Neural progenitor cell (in vitro differentiated cells): Measurements from ENCODE around the gene AFF3.

Source experiments
- CTCF ChIP-seq: fragments of 200-600 bp; sonication (generic); IDR thresholded peaks from 2 replicates; pipeline ENCODE4 v1.5.1; 2017; ENCODE audit warnings: antibody characterized with exemption, mild to moderate bottlenecking
- EZH2 ChIP-seq: fragments of 200-600 bp; sonication (generic); IDR thresholded peaks from 2 replicates; pipeline ENCODE4 v1.6.1; 2017; ENCODE audit warnings: antibody characterized with exemption, mild to moderate bottlenecking, moderate library complexity
- EZH2phosphoT487 ChIP-seq: fragments of 200-600 bp; sonication (generic); IDR thresholded peaks from 2 replicates; pipeline ENCODE4 v1.6.1; 2017; ENCODE audit warnings: antibody characterized with exemption

- TF ChIP-seq CTCF (no peak), EZH2 (no peak), EZH2phosphoT487 (no peak)
Measured at GRCh38 chr2:100125626-100126025, 16.8 kb downstream of the AFF3 start.
